Measurements from ENCODE around the gene FYN. TPM values are rescaled to one million over a fixed set of nuclear protein-coding genes. Genes with fewer than 3 reads are reported as not detected.
"Not testable (repeated sequence)": the region's sequence is repeated elsewhere in the genome, so short reads cannot be mapped to it uniquely, and the experiment has no call there.

Gene FYN
- total and polyA plus RNA-seq, 2 donors from 2014 or later: 34.5 to 52.4 TPM

DNA sequence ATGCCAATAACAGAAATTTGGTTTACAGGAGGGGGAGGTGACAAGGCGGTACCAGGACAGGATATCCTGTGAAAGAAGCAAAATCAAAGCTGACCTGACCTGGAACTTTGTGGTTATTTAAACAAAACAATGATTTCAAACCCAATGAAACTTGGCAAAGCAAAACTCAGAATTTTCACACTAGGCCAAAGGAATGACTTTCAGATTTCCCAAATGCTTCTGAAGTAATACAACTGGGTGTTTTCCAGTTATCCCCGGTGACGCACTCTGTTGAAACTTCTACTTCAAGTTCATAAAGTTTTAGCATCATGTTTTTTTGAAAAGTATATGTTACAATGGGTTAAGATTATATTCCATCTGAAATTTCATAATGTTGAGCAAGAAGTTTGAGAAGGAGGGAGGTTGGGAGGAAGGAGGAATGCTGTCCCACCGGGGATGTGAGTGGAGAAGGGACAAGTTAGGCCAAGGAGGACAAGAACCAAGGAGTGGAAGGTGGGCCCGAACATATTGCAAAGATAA lies 189.4 kb downstream of the FYN start:
- Histone ChIP-seq H3K9me3 (ENCODE audit: control insufficient read depth in 2 of 3, insufficient read depth in 1 of 3, low read length in 3 of 3) (no peaks in the 10 kb centered on the region), H3K27me3 (ENCODE audit: control insufficient read depth, insufficient read depth, low read length) (no peaks in the 10 kb centered on the region), H3K9ac (ENCODE audit: low read length in 3 of 3) (no peak overlapping the region), H3K36me3 (ENCODE audit: control insufficient read depth in 2 of 3, insufficient read depth in 3 of 3, low read length in 3 of 3) (no peaks in the 10 kb centered on the region), H3K4me1 (ENCODE audit: control insufficient read depth in 2 of 3, insufficient read depth in 2 of 3, low read depth in 1 of 3, low read length in 3 of 3) (peaks cover 0 to 14% (median 12%) of the 10 kb centered on the region in 3 donors), H3K4me3 (ENCODE audit: low read length in 3 of 3) (no peak overlapping the region), H3K27ac (ENCODE audit: low read depth in 2 of 2, low read length in 2 of 2) (peak overlapping the region; percentile 59 to 74)
- DNase-seq: peak in 1 of 5 donors; percentile 59
- no peak for TF ChIP-seq CTCF (IDR thresholded peaks at IDR 0.05; ENCODE audit: borderline replicate concordance, extremely low read depth, insufficient read depth)
- FAIRE-seq: peak; percentile 8
- intact Hi-C loops (cut with DNase I): no loop called here

DNA sequence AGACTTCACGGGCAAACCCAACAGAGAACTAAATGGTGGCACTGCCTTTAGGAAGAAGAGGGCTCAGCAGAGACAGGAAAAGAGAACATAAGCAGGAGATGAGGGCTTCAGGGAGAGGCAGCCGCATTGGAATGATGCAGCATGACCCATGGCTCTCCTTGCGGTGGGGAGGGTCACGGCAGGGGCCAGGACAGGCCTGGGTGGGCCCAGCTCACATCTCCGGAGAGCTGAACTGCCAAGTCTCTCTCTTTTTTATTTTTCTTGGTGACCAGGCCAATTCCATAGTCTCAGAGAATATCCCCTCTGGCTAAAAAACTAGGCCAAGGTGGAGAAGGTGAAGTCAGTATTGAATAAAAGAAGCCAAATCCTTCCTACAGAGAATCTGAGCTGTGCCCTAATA lies 190.1 kb downstream of the FYN start:
- Histone ChIP-seq H3K27ac (ENCODE audit: low read depth in 2 of 2, low read length in 2 of 2) (no peak overlapping the region), H3K9me3 (ENCODE audit: control insufficient read depth in 2 of 3, insufficient read depth in 1 of 3, low read length in 3 of 3) (no peaks in the 10 kb centered on the region), H3K9ac (ENCODE audit: low read length in 3 of 3) (no peak overlapping the region), H3K4me3 (ENCODE audit: low read length in 3 of 3) (no peak overlapping the region), H3K4me1 (ENCODE audit: control insufficient read depth in 2 of 3, insufficient read depth in 2 of 3, low read depth in 1 of 3, low read length in 3 of 3) (peaks cover 0 to 14% (median 14%) of the 10 kb centered on the region in 3 donors), H3K36me3 (ENCODE audit: control insufficient read depth in 2 of 3, insufficient read depth in 3 of 3, low read length in 3 of 3) (no peaks in the 10 kb centered on the region), H3K27me3 (ENCODE audit: control insufficient read depth, insufficient read depth, low read length) (no peaks in the 10 kb centered on the region)
- FAIRE-seq: no peak
- DNase-seq: no peak
- intact Hi-C loops (cut with DNase I): no loop called here
- no peak for TF ChIP-seq CTCF (IDR thresholded peaks at IDR 0.05; ENCODE audit: borderline replicate concordance, extremely low read depth, insufficient read depth)

- Histone ChIP-seq H3K27ac (ENCODE audit: low read depth in 2 of 2, low read length in 2 of 2) (no peak overlapping the region), H3K9me3 (ENCODE audit: control insufficient read depth in 2 of 3, insufficient read depth in 1 of 3, low read length in 3 of 3) (no peaks in the 10 kb centered on the region), H3K27me3 (ENCODE audit: control insufficient read depth, insufficient read depth, low read length) (no peaks in the 10 kb centered on the region), H3K36me3 (ENCODE audit: control insufficient read depth in 2 of 3, insufficient read depth in 3 of 3, low read length in 3 of 3) (no peaks in the 10 kb centered on the region), H3K9ac (ENCODE audit: low read length in 3 of 3) (no peak overlapping the region), H3K4me3 (ENCODE audit: low read length in 3 of 3) (no peak overlapping the region), H3K4me1 (ENCODE audit: control insufficient read depth in 2 of 3, insufficient read depth in 2 of 3, low read depth in 1 of 3, low read length in 3 of 3) (peaks cover 0 to 18% (median 11%) of the 10 kb centered on the region in 3 donors)
- DNase-seq: no peak
- TF ChIP-seq CTCF (IDR thresholded peaks at IDR 0.05; ENCODE audit: borderline replicate concordance, extremely low read depth, insufficient read depth): no peak
- FAIRE-seq: no peak
- intact Hi-C loops (cut with DNase I): no loop called here
Measured at GRCh38 chr6:111681860-111682259, 191.4 kb downstream of the FYN start.

- FAIRE-seq; intact Hi-C loops (cut with DNase I); H3K36me3 ChIP-seq (ENCODE audit: control insufficient read depth in 2 of 3, insufficient read depth in 3 of 3, low read length in 3 of 3); H3K9ac ChIP-seq (ENCODE audit: low read length in 3 of 3); H3K27ac ChIP-seq (ENCODE audit: low read depth in 2 of 2, low read length in 2 of 2); H3K27me3 ChIP-seq (ENCODE audit: control insufficient read depth, insufficient read depth, low read length); H3K9me3 ChIP-seq (ENCODE audit: control insufficient read depth in 2 of 3, insufficient read depth in 1 of 3, low read length in 3 of 3); H3K4me3 ChIP-seq (ENCODE audit: low read length in 3 of 3): not testable (repeated sequence)
- peak in 1 of 5 donors; percentile 21 for DNase-seq
- peaks cover 0 to 18% (median 4%) of the 10 kb centered on the region in 3 donors for H3K4me1 ChIP-seq (ENCODE audit: control insufficient read depth in 2 of 3, insufficient read depth in 2 of 3, low read depth in 1 of 3, low read length in 3 of 3)
Measured at GRCh38 chr6:111680811-111681609, 192.2 kb downstream of the FYN start.
